K562 (cell line): ENCODE measurements around the gene P3H1.

Experiments
- CBX5 ChIP-seq: IDR thresholded peaks from 2 replicates; pipeline ENCODE4 v1.6.1; 2014; ENCODE audit warnings: low read depth, borderline replicate concordance
- FOS ChIP-seq: IDR thresholded peaks from 3 replicates; pipeline ENCODE4 v1.6.1; 2011; ENCODE audit not compliant: insufficient read length; ENCODE audit errors: extremely low read depth
- KDM4B ChIP-seq, 2 experiments: fragments of 450-650 bp in 1 of 2; sonication (generic) in 1 of 2; IDR thresholded peaks; 2 replicates each; pipeline ENCODE4 v1.6.1; 2016 to 2017; ENCODE audit warnings: borderline replicate concordance in 2 of 2, antibody characterized with exemption in 1 of 2, low read depth in 1 of 2, mild to moderate bottlenecking in 1 of 2
- MAFK ChIP-seq: IDR thresholded peaks from 2 replicates; pipeline ENCODE4 v1.6.1; 2011; ENCODE audit warnings: low read length, improper control_type of control experiment
- NONO ChIP-seq, 2 experiments: fragments of 200-400 bp in 1 of 2; fragments of 450-650 bp in 1 of 2; formaldehyde crosslinking in 1 of 2; IDR thresholded peaks; 2 replicates each; pipeline ENCODE4 v1.6.1; 2017; ENCODE audit warnings: low read depth in 2 of 2, mild to moderate bottlenecking in 2 of 2, moderate library complexity in 2 of 2, low read length in 1 of 2
- POLR2AphosphoS5 ChIP-seq: IDR thresholded peaks from 2 replicates; pipeline ENCODE4 v1.6.1; 2011; ENCODE audit warnings: mild to moderate bottlenecking, low read depth, low read length, moderate library complexity; ENCODE audit not compliant: control insufficient read depth, insufficient read depth
- SPI1 ChIP-seq: IDR thresholded peaks from 2 replicates; pipeline ENCODE4 v1.6.1; 2011; ENCODE audit warnings: low read depth, low read length, control low read depth, borderline replicate concordance
- SREBF1 ChIP-seq: fragments of 150-350 bp; IDR thresholded peaks from 2 replicates; pipeline ENCODE4 v1.6.1; 2014; ENCODE audit warnings: antibody characterized with exemption, low read depth, low read length, borderline replicate concordance
- ZNF174 ChIP-seq: fragments of 250-450 bp; sonication (Bioruptor Pico); IDR thresholded peaks from 2 replicates; pipeline ENCODE4 v1.4.0; 2020; ENCODE audit warnings: mild to moderate bottlenecking
- ZNF217 ChIP-seq: sonication (generic); formaldehyde crosslinking; IDR thresholded peaks from 2 replicates; pipeline ENCODE4 v1.8.0; 2022; ENCODE audit warnings: mild to moderate bottlenecking, missing genetic modification reagents
- TF ChIP-seq, protein P1 (sequence below), 3 experiments: IDR thresholded peaks in 2 of 3; conservative IDR thresholded peaks in 1 of 3; 2 replicates each; pipeline ENCODE4 v1.5.1; 2011 to 2012; ENCODE audit warnings: low read length in 3 of 3, mild to moderate bottlenecking in 3 of 3, control low read depth in 2 of 3, improper control_type of control experiment in 1 of 3, inconsistent platforms in 1 of 3, low read depth in 1 of 3, mixed read lengths in 1 of 3, moderate library complexity in 1 of 3; ENCODE audit not compliant: insufficient read depth in 2 of 3
- TF ChIP-seq, protein P2 (sequence below): sonication (generic); formaldehyde crosslinking; IDR thresholded peaks from 2 replicates; pipeline ENCODE4 v1.8.0; 2022; ENCODE audit warnings: mild to moderate bottlenecking, low read depth, missing genetic modification reagents

DNA sequence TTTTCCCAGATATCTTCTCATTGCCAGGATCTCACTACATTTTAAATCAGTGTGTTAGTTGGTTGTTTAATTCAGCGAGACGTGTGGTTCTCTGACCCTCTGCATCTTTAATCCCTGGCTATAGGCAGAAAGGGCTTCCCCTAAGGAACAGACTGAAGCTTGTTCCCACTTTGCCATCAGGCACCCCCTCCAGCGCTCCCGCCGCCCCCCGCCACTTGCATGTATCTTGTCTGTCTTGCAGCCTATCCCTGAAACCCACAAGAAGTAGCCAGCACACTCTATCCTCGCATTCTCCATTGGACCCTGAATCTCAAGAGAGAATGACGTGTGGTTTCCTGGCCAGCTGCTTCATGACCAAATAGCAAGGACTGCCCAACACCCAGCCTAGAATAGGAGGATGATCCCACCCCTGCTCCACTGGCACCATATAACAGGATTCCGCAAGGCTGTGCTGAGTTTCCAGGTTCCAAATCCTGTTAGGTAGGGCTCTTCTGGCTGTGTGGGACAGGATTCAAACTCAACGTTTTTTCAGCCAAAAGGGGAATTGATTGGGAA lies 34.6 kb downstream of the P3H1 start:
- TF ChIP-seq POLR2AphosphoS5 = no peak
- no peak for TF ChIP-seq ZNF217 (CRISPR knock-in tag)
- TF ChIP-seq, protein P1, sequence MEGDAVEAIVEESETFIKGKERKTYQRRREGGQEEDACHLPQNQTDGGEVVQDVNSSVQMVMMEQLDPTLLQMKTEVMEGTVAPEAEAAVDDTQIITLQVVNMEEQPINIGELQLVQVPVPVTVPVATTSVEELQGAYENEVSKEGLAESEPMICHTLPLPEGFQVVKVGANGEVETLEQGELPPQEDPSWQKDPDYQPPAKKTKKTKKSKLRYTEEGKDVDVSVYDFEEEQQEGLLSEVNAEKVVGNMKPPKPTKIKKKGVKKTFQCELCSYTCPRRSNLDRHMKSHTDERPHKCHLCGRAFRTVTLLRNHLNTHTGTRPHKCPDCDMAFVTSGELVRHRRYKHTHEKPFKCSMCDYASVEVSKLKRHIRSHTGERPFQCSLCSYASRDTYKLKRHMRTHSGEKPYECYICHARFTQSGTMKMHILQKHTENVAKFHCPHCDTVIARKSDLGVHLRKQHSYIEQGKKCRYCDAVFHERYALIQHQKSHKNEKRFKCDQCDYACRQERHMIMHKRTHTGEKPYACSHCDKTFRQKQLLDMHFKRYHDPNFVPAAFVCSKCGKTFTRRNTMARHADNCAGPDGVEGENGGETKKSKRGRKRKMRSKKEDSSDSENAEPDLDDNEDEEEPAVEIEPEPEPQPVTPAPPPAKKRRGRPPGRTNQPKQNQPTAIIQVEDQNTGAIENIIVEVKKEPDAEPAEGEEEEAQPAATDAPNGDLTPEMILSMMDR (IDR thresholded peaks at IDR 0.05 in 2 of 3, conservative IDR thresholded peaks at IDR 0.05 in 1 of 3; ENCODE audit: insufficient read depth in 2 of 3, low read depth in 1 of 3, low read length in 3 of 3) = no peak
- TF ChIP-seq, protein P2, sequence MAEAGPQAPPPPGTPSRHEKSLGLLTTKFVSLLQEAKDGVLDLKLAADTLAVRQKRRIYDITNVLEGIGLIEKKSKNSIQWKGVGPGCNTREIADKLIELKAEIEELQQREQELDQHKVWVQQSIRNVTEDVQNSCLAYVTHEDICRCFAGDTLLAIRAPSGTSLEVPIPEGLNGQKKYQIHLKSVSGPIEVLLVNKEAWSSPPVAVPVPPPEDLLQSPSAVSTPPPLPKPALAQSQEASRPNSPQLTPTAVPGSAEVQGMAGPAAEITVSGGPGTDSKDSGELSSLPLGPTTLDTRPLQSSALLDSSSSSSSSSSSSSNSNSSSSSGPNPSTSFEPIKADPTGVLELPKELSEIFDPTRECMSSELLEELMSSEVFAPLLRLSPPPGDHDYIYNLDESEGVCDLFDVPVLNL (CRISPR knock-in tag) = no peak
- no peak for TF ChIP-seq FOS
- no peak for TF ChIP-seq ZNF174
- TF ChIP-seq KDM4B (IDR thresholded peaks at IDR 0.05; ENCODE audit: borderline replicate concordance in 2 of 2, low read depth in 1 of 2) = no peak
- no peak for TF ChIP-seq SREBF1
- no peak for TF ChIP-seq CBX5
- TF ChIP-seq NONO (IDR thresholded peaks at IDR 0.05; ENCODE audit: low read depth in 2 of 2, low read length in 1 of 2) = no peak
- no peak for TF ChIP-seq MAFK
- TF ChIP-seq SPI1 = no peak
